Measurements from ENCODE around the gene CDK12. TPM values are rescaled to one million over a fixed set of nuclear protein-coding genes. Genes with fewer than 3 reads are reported as not detected.

CDK12 gene
- total RNA-seq, 1 donor from 2014 or later: 19.0 TPM

- DNase-seq (ENCODE audit: low spot score): no peak
Observed at GRCh38 chr17:39548494-39549225, 87.4 kb downstream of the CDK12 start.

GRCh38 chr17:39549747-39550573 lies 88.7 kb downstream of the CDK12 start:
- no peak for DNase-seq (ENCODE audit: low spot score)

- DNase-seq (ENCODE audit: low spot score): peak; percentile 65
Observed at GRCh38 chr17:39551879-39552278, 90.6 kb downstream of the CDK12 start.

GRCh38 chr17:39553341-39553945 lies 92.2 kb downstream of the CDK12 start:
- DNase-seq (ENCODE audit: low spot score): no peak

- DNase-seq (ENCODE audit: low spot score): no peak
Observed at GRCh38 chr17:39555368-39555767, 94.1 kb downstream of the CDK12 start.

GRCh38 chr17:39556423-39556822 lies 95.1 kb downstream of the CDK12 start:
- no peak for DNase-seq (ENCODE audit: low spot score)

- DNase-seq (ENCODE audit: low spot score): no peak
Observed at GRCh38 chr17:39562395-39562794, 101.1 kb downstream of the CDK12 start.

GRCh38 chr17:39562976-39563375 lies 101.7 kb downstream of the CDK12 start:
- no peak for DNase-seq (ENCODE audit: low spot score)

- peak; percentile 24 for DNase-seq (ENCODE audit: low spot score)
Observed at GRCh38 chr17:39563476-39563875, 102.2 kb downstream of the CDK12 start.

- no peak for DNase-seq (ENCODE audit: low spot score)
Observed at GRCh38 chr17:39564211-39564848, 103.0 kb downstream of the CDK12 start.

GRCh38 chr17:39566094-39566850 lies 105.0 kb downstream of the CDK12 start:
- DNase-seq (ENCODE audit: low spot score): no peak

GRCh38 chr17:39568702-39569101 lies 107.4 kb downstream of the CDK12 start:
- DNase-seq (ENCODE audit: low spot score): no peak

- DNase-seq (ENCODE audit: low spot score): no peak
Observed at GRCh38 chr17:39569126-39569525, 107.8 kb downstream of the CDK12 start.

GRCh38 chr17:39572121-39572520 lies 110.8 kb downstream of the CDK12 start:
- DNase-seq (ENCODE audit: low spot score): no peak

- DNase-seq (ENCODE audit: low spot score): peak; percentile 85
Observed at GRCh38 chr17:39573447-39574298, 112.4 kb downstream of the CDK12 start.

- no peak for DNase-seq (ENCODE audit: low spot score)
Observed at GRCh38 chr17:39576187-39576586, 114.9 kb downstream of the CDK12 start.

- DNase-seq (ENCODE audit: low spot score): no peak
Observed at GRCh38 chr17:39578272-39578671, 117.0 kb downstream of the CDK12 start.

- DNase-seq (ENCODE audit: low spot score): no peak
Observed at GRCh38 chr17:39579318-39580081, 118.2 kb downstream of the CDK12 start.

- no peak for DNase-seq (ENCODE audit: low spot score)
Observed at GRCh38 chr17:39580082-39580468, 118.8 kb downstream of the CDK12 start.
